H1 (cell line): Measurements from ENCODE around the gene WDR19. TPM values are rescaled to one million over a fixed set of nuclear protein-coding genes. Genes with fewer than 3 reads are reported as not detected.

Experiments used
- CTCF ChIA-PET: fragments of 300-600 bp; sonication (Branson Sonifier 250); formaldehyde crosslinking; loops from one replicate; lab custom pipeline; 2021; ENCODE audit not compliant: partially characterized antibody; lab: Charles Lee
- POLR2A ChIA-PET: fragments of 300-600 bp; sonication (Branson Sonifier 250); formaldehyde crosslinking; loops from one replicate; lab custom pipeline; 2021; ENCODE audit warnings: inconsistent platforms; ENCODE audit not compliant: partially characterized antibody; lab: Charles Lee
- DNase-seq, 2 experiments: peaks; one replicate each; pipeline versions ENCODE4 v3.0.0 to v3.0.0-alpha.2; 2010 to 2022; ENCODE audit warnings: low spot score in 2 of 2, low read depth in 1 of 2, mixed read lengths in 1 of 2
- FAIRE-seq: peaks from 2 replicates; lab custom pipeline; 2011; peaks lifted over from hg19 to GRCh38; lab: Jason Lieb, UNC
- H2AFZ ChIP-seq: 2 replicates; pipeline ENCODE4 v1.8.1; 2012; ENCODE audit warnings: low read length, inconsistent platforms
- H2AK5ac ChIP-seq: 2 replicates; pipeline ENCODE4 v1.6.1; 2013; ENCODE audit warnings: low read depth, low read length
- H2BK120ac ChIP-seq: replicated peaks from 2 replicates; pipeline ENCODE3; 2013; ENCODE audit warnings: low read depth, low read length, inconsistent platforms
- H2BK12ac ChIP-seq: 2 replicates; pipeline ENCODE4 v1.6.1; 2013; ENCODE audit warnings: low read depth, low read length
- H2BK15ac ChIP-seq: 2 replicates; pipeline ENCODE4 v1.6.1; 2013; ENCODE audit warnings: low read length
- H2BK20ac ChIP-seq: 2 replicates; pipeline ENCODE4 v1.6.1; 2013; ENCODE audit warnings: low read length
- H2BK5ac ChIP-seq: 2 replicates; pipeline ENCODE4 v1.6.1; 2013; ENCODE audit warnings: low read depth, low read length
- H3K14ac ChIP-seq: 2 replicates; pipeline ENCODE4 v1.6.1; 2013; ENCODE audit warnings: inconsistent platforms; ENCODE audit not compliant: insufficient read length
- H3K18ac ChIP-seq: 2 replicates; pipeline ENCODE4 v1.6.1; 2013; ENCODE audit warnings: low read length; ENCODE audit errors: extremely low read depth
- H3K23ac ChIP-seq: 2 replicates; pipeline ENCODE4 v1.6.1; 2013; ENCODE audit warnings: inconsistent platforms; ENCODE audit not compliant: insufficient read length
- H3K23me2 ChIP-seq: 2 replicates; pipeline ENCODE4 v1.6.1; 2013; ENCODE audit warnings: low read depth, low read length
- H3K27ac ChIP-seq: 2 replicates; pipeline ENCODE4 v1.6.1; 2011; ENCODE audit warnings: low read depth, low read length, inconsistent platforms
- H3K27me3 ChIP-seq, 4 experiments: replicated peaks in 1 of 4; 1 replicate in 1 of 4; 2 replicates in 3 of 4; pipeline versions ENCODE4 v1.6.1 to v1.8.1; 2011 to 2013; ENCODE audit warnings: low read length in 3 of 4, mild to moderate bottlenecking in 3 of 4, inconsistent platforms in 2 of 4, mixed read lengths in 2 of 4, moderate library complexity in 1 of 4; ENCODE audit not compliant: control insufficient read depth in 3 of 4, insufficient read depth in 3 of 4; ENCODE audit errors: extremely low read depth in 1 of 4
- H3K36me3 ChIP-seq, 4 experiments: 2 replicates each; pipeline versions ENCODE4 v1.6.1 to v1.8.1; 2011 to 2013; ENCODE audit warnings: mild to moderate bottlenecking in 4 of 4, low read length in 3 of 4, moderate library complexity in 2 of 4, control low read depth in 1 of 4, inconsistent platforms in 1 of 4; ENCODE audit not compliant: insufficient read depth in 4 of 4, control insufficient read depth in 2 of 4
- H3K4ac ChIP-seq: replicated peaks from 2 replicates; pipeline ENCODE3; 2013; ENCODE audit warnings: low read length, low read depth, mixed read lengths, inconsistent platforms; ENCODE audit not compliant: insufficient read length
- H3K4me1 ChIP-seq, 4 experiments: replicated peaks in 1 of 4; 1 replicate in 1 of 4; 2 replicates in 3 of 4; pipeline versions ENCODE4 v1.6.1 to v1.8.1; 2011 to 2013; ENCODE audit warnings: low read length in 3 of 4, inconsistent platforms in 2 of 4, mixed read lengths in 1 of 4; ENCODE audit not compliant: insufficient read depth in 4 of 4, control insufficient read depth in 3 of 4
- H3K4me2 ChIP-seq, 2 experiments: 2 replicates each; pipeline versions ENCODE4 v1.6.1 to v1.8.1; 2011 to 2013; ENCODE audit warnings: low read depth in 2 of 2, low read length in 2 of 2, control low read depth in 1 of 2, inconsistent platforms in 1 of 2, mild to moderate bottlenecking in 1 of 2; ENCODE audit not compliant: insufficient read depth in 1 of 2
- H3K4me3 ChIP-seq, 4 experiments: fragments of 200-600, 300-600 bp in 1 of 4; sonication (generic), shearing (Covaris generic), sonication (Bioruptor Twin) in 1 of 4; 2 replicates each; pipeline versions ENCODE4 v1.5.1 to v1.8.1; 2011 to 2016; ENCODE audit warnings: low read length in 4 of 4, low read depth in 3 of 4, control low read depth in 2 of 4, inconsistent platforms in 2 of 4, mild to moderate bottlenecking in 2 of 4, mixed read lengths in 1 of 4, moderate library complexity in 1 of 4; ENCODE audit not compliant: insufficient read depth in 2 of 4; ENCODE audit errors: extremely low read depth in 1 of 4
- H3K56ac ChIP-seq: replicated peaks from 2 replicates; pipeline ENCODE3; 2013; ENCODE audit warnings: low read depth, mild to moderate bottlenecking, mixed read lengths, low read length, inconsistent platforms; ENCODE audit not compliant: insufficient read length
- H3K79me1 ChIP-seq: 2 replicates; pipeline ENCODE4 v1.6.1; 2013; ENCODE audit warnings: low read depth, low read length, control low read depth
- H3K79me2 ChIP-seq, 2 experiments: 2 replicates each; pipeline versions ENCODE4 v1.6.1 to v1.8.1; 2012 to 2013; ENCODE audit warnings: low read length in 2 of 2, mild to moderate bottlenecking in 2 of 2, inconsistent platforms in 1 of 2; ENCODE audit not compliant: insufficient read depth in 2 of 2, control insufficient read depth in 1 of 2
- H3K9ac ChIP-seq, 4 experiments: replicated peaks in 1 of 4; 1 replicate in 1 of 4; 2 replicates in 3 of 4; pipeline versions ENCODE4 v1.6.1 to v1.8.1; 2011 to 2013; ENCODE audit warnings: low read depth in 3 of 4, low read length in 3 of 4, control low read depth in 2 of 4, mild to moderate bottlenecking in 2 of 4, moderate library complexity in 2 of 4, inconsistent platforms in 1 of 4; ENCODE audit errors: extremely low read depth in 1 of 4
- H3K9me3 ChIP-seq, 2 experiments: 2 replicates each; pipeline versions ENCODE4 v1.6.1 to v1.8.1; 2012 to 2013; ENCODE audit warnings: mild to moderate bottlenecking in 2 of 2, moderate library complexity in 2 of 2, control low read depth in 1 of 2, inconsistent platforms in 1 of 2, low read depth in 1 of 2, low read length in 1 of 2, mixed read lengths in 1 of 2; ENCODE audit not compliant: insufficient read depth in 2 of 2
- H4K20me1 ChIP-seq, 2 experiments: replicated peaks in 1 of 2; 2 replicates each; pipeline versions ENCODE3 to v1.8.1; 2011 to 2013; ENCODE audit warnings: inconsistent platforms in 2 of 2, low read length in 2 of 2, mild to moderate bottlenecking in 1 of 2; ENCODE audit not compliant: insufficient read depth in 2 of 2, control insufficient read depth in 1 of 2
- H4K5ac ChIP-seq: 2 replicates; pipeline ENCODE4 v1.6.1; 2013; ENCODE audit warnings: low read length, low read depth, mixed read lengths, inconsistent platforms; ENCODE audit not compliant: insufficient read length
- H4K8ac ChIP-seq: 2 replicates; pipeline ENCODE4 v1.8.0; 2013; ENCODE audit warnings: mild to moderate bottlenecking, moderate library complexity, low read length, inconsistent platforms; ENCODE audit not compliant: insufficient read depth; ENCODE audit errors: extremely low read depth
- H4K91ac ChIP-seq: replicated peaks from 2 replicates; pipeline ENCODE3; 2013; ENCODE audit warnings: low read length, mixed read lengths, inconsistent platforms; ENCODE audit not compliant: insufficient read length
- BRCA1 ChIP-seq: IDR thresholded peaks from 2 replicates; pipeline ENCODE4 v1.6.1; 2012; ENCODE audit warnings: low read depth, low read length, improper control_type of control experiment
- CBX5 ChIP-seq: fragments of 300-800, 300-1000 bp; sonication (generic); IDR thresholded peaks from 2 replicates; pipeline ENCODE4 v1.7.1; 2016; ENCODE audit warnings: antibody characterized with exemption, low read length, low read depth
- CHD2 ChIP-seq: IDR thresholded peaks from 2 replicates; pipeline ENCODE4 v1.6.1; 2012; ENCODE audit warnings: low read length, improper control_type of control experiment
- JUND ChIP-seq: IDR thresholded peaks from 2 replicates; pipeline ENCODE4 v1.6.1; 2011; ENCODE audit warnings: mild to moderate bottlenecking, improper control_type of control experiment, low read length
- KDM5A ChIP-seq: fragments of 200-600 bp; IDR thresholded peaks from 2 replicates; pipeline ENCODE4 v1.7.1; 2012; ENCODE audit warnings: mild to moderate bottlenecking, low read length, inconsistent platforms, mixed read lengths
- NANOG ChIP-seq: IDR thresholded peaks from 2 replicates; pipeline ENCODE4 v1.6.1; 2011; ENCODE audit warnings: low read length, low read depth, mild to moderate bottlenecking, inconsistent platforms; ENCODE audit not compliant: insufficient read depth, poor library complexity, severe bottlenecking
- NRF1 ChIP-seq: IDR thresholded peaks from 2 replicates; pipeline ENCODE4 v1.6.1; 2011; ENCODE audit warnings: mild to moderate bottlenecking, low read depth, low read length, improper control_type of control experiment
- POLR2A ChIP-seq, 2 experiments: IDR thresholded peaks; 1 replicate in 1 of 2; 2 replicates in 1 of 2; pipeline ENCODE4 v1.6.1; 2011; ENCODE audit warnings: low read depth in 2 of 2, low read length in 2 of 2, mild to moderate bottlenecking in 2 of 2; ENCODE audit errors: control extremely low read depth in 1 of 2
- RFX5 ChIP-seq: IDR thresholded peaks from 2 replicates; pipeline ENCODE4 v1.6.1; 2011; ENCODE audit warnings: low read depth, low read length, improper control_type of control experiment, borderline replicate concordance
- RNF2 ChIP-seq: fragments of 200-900, 300-1000 bp; sonication (generic); IDR thresholded peaks from 2 replicates; pipeline ENCODE4 v1.7.1; 2016; ENCODE audit warnings: borderline replicate concordance, low read depth, mild to moderate bottlenecking, antibody characterized with exemption, low read length; ENCODE audit not compliant: poor library complexity, severe bottlenecking; ENCODE audit errors: missing control alignments
- RXRA ChIP-seq: IDR thresholded peaks from 2 replicates; pipeline ENCODE4 v1.6.1; 2011; ENCODE audit warnings: low read depth, mild to moderate bottlenecking, low read length, moderate library complexity; ENCODE audit not compliant: insufficient read depth
- SIRT6 ChIP-seq: IDR thresholded peaks from one replicate; pipeline ENCODE4 v1.7.1; 2012; ENCODE audit warnings: low read length, inconsistent platforms
- SP1 ChIP-seq: IDR thresholded peaks from 2 replicates; pipeline ENCODE4 v1.6.1; 2011; ENCODE audit warnings: low read depth, low read length
- SRF ChIP-seq: IDR thresholded peaks from 2 replicates; pipeline ENCODE4 v1.6.1; 2011; ENCODE audit warnings: mild to moderate bottlenecking, low read depth, low read length, moderate library complexity
- TCF12 ChIP-seq: IDR thresholded peaks from 2 replicates; pipeline ENCODE4 v1.6.1; 2011; ENCODE audit warnings: low read depth, mild to moderate bottlenecking, low read length
- WGBS, 2 experiments: shearing (Covaris generic) in 1 of 2; methylation state at CpG; one replicate each; pipeline versions ENCODE4 v1.1.6 to v1.1.7; 2013 to 2015; ENCODE audit warnings: low lambda C conversion rate in 2 of 2, mixed read lengths in 2 of 2, inconsistent platforms in 1 of 2, low coverage in 1 of 2, missing lambda C conversion rate in 1 of 2; ENCODE audit not compliant: insufficient replicate concordance in 2 of 2, insufficient coverage in 1 of 2, insufficient read length in 1 of 2; ENCODE audit errors: extremely low coverage in 1 of 2, missing lambda C conversion rate in 1 of 2; 5-methylcytosine and 5-hydroxymethylcytosine counted together
- polyA plus RNA-seq, 7 experiments: library from polyadenylated mRNA; depleted of rRNA in 3 of 7; stranded (reverse) in 5 of 7; unstranded in 2 of 7; fragments of >200 nt in 5 of 7; fragments of 200-250 nt in 2 of 7; gene quantifications; 1 replicate in 5 of 7; 2 replicates in 1 of 7; 4 replicates in 1 of 7; pipeline versions ENCODE4 v1.2.1 to v1.2.3, GENCODE V29; 2011 to 2013; ENCODE audit warnings: missing spikeins in 2 of 7, mixed read lengths in 2 of 7
- total RNA-seq: library from RNA; stranded (reverse); fragmentation: NEBNext Ultra II Directional; extraction: Animal tissue kit (Norgen Biotek cat#: 25700); gene quantifications from 2 replicates; pipeline ENCODE4 v1.2.1, GENCODE V29; 2021

WDR19 gene
- total and polyA plus RNA-seq, 2 of the 8 experiments (the other 6 are each of a cell fraction or from before 2014, with no cell fraction given): 22.2 to 23.3 TPM

DNA sequence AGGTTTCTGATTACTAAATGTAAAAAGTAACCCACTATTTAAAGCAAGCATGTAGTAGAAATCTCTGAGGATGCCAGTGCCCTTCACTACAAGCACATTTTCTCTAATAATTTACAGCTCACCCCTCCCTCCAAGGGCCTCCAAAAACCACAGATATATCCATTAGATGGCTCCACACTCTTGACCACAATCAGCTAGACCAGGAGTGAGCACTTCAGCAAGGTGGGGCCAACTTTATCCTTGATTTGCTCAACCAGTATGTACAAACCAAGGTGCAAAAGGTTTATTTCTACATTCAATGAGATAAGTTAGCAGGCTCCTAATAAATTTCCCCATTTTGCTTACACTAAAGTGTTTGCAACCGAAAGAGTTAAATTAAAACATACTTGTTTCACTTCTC lies 148.0 kb downstream of the WDR19 start:
- Histone ChIP-seq H3K9me3 (no peaks in the 10 kb centered on the region), H3K9ac (no peak overlapping the region), H4K20me1 (peaks cover 0 to 5% of the 10 kb centered on the region in 2 experiments), H3K27me3 (no peaks in the 10 kb centered on the region), H3K4me2 (no peak overlapping the region), H3K14ac (no peak overlapping the region), H3K56ac (no peak overlapping the region), H3K36me3 (peaks cover 0 to 14% (median 1%) of the 10 kb centered on the region in 4 experiments; a peak in 3 of 8 replicates), H3K23ac (no peak overlapping the region), H2BK5ac (no peak overlapping the region), H2BK20ac (no peak overlapping the region), H3K79me2 (peaks cover 3 to 63% of the 10 kb centered on the region in 2 experiments; a peak in 3 of 4 replicates), H3K27ac (no peak overlapping the region), H3K4me3 (no peak overlapping the region), H2AFZ (no peak overlapping the region), H2BK120ac (no peak overlapping the region), H4K8ac (no peak overlapping the region), H2AK5ac (no peak overlapping the region), H2BK15ac (no peak overlapping the region), H4K91ac (no peak overlapping the region), H3K79me1 (peaks cover 4% of the 10 kb centered on the region; the same call in 1 of the 2 replicates), H4K5ac (no peak overlapping the region), H3K18ac (no peak overlapping the region), H3K23me2 (no peaks in the 10 kb centered on the region), H2BK12ac (no peak overlapping the region), H3K4ac (no peak overlapping the region), H3K4me1 (no peaks in the 10 kb centered on the region)
- CTCF ChIA-PET: no interaction called here
- POLR2A ChIA-PET: interaction anchor here (0.7 kb wide), 1 partner anchor 125 kb away, joined by 3 read pairs; no protein-coding TSS in a partner anchor
- FAIRE-seq (peak; percentile 13), DNase-seq (no peak)
- WGBS, 2 experiments: 88% methylated on average over 1 of the region's 1 CpG; no CpG with 5 or more reads in 1 of the 2 experiments
- TF ChIP-seq RXRA (no peak), JUND (no peak), SIRT6 (no peak), RNF2 (no peak), NRF1 (no peak), TCF12 (no peak), RFX5 (no peak), SRF (no peak), KDM5A (no peak), NANOG (no peak), BRCA1 (no peak), POLR2A (IDR thresholded peaks at IDR 0.05; ENCODE audit: control extremely low read depth in 1 of 2, low read depth in 2 of 2, low read length in 2 of 2) (no peak), SP1 (no peak), CBX5 (no peak), CHD2 (no peak)
